Myocyte (in vitro differentiated cells): ENCODE results near the gene CD99L2. TPM values are rescaled to one million over a fixed set of nuclear protein-coding genes. Genes with fewer than 3 reads are reported as not detected.
A peak's percentile ranks its signal among the peaks of the same experiment; 100 is the strongest.

ENCODE experiments used
- DNase-seq: peaks from one replicate; pipeline ENCODE4 v3.0.0-alpha.2; 2012; ENCODE audit warnings: low read depth
- total RNA-seq: library from RNA; depleted of rRNA; stranded (reverse); fragments of >200 nt; gene quantifications from 2 replicates; pipeline ENCODE4 v1.2.3, GENCODE V29; 2014

CD99L2 gene
- total RNA-seq, 1 donor from 2014 or later, result 50.5 TPM

DNA sequence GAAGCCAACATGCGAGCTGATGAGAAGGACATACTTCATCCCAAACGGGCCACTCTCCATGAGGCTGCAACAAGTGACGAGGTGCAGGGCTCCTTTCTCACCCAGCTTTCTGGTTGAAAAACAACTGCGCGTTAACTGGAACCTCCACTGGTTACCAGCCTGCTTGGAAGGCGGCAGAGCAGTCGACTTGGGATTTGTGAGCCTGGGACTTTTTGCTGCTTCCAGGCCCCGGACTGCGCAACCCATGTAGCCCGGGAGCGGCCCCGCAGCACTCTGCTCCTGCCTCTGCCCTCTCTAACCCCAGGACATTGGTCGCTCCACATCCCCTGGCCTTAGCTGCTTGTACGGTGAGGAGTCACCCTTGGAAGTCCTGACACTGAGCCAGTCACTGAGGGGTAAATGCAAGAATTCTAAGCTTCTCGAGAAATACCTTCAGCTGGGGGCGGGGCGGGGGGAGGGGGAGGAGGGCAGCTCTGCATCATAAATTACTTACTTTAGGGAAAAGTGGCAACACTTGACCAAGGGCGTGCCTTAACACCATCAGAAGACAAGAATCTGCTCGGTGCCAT, 132.6 kb downstream of the CD99L2 start:
- DNase-seq, result no peak

DNA sequence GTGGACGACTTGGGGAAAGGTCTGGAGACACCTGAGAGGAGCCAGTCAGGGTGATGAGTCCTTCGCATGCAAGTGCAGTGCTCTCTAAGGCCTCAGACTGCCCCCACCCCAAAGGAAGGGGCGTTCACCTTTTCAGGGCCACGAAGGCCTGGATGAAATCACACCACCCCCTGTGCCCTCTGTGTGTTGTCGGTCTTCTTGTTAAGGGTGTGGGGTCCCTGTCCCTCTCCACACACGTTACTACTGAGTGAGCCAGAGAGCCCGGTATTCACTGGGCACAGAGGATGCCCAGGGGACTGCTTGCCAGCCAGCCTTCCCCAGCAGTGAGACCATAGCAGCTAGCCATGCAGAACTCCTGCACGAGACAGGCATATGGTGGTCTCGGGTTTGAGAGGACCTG, 133.2 kb downstream of the CD99L2 start:
- no peak for DNase-seq

DNA sequence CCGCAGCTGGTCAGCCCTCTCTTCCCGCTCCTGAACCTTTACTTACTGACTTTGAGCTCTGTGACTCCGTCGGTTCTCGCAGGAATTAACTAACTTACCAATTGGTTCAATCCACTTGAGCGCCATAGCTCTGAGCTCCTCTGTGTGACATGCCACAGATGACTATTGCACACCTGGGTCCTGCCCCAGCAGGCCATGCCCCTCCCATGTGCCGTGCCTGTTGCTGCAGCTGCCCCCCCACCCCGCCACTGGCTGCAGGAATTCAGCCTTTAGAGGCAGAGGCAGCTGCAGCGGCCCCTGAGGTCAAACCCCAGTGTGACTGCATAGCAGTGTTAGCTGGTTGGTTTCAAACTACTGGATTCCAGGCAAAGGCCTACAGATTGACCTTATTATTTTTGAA, 134.7 kb downstream of the CD99L2 start:
- peak; percentile 37 for DNase-seq

- DNase-seq, result no peak
Measured at GRCh38 chrX:150763303-150763797, 135.1 kb downstream of the CD99L2 start.

DNA sequence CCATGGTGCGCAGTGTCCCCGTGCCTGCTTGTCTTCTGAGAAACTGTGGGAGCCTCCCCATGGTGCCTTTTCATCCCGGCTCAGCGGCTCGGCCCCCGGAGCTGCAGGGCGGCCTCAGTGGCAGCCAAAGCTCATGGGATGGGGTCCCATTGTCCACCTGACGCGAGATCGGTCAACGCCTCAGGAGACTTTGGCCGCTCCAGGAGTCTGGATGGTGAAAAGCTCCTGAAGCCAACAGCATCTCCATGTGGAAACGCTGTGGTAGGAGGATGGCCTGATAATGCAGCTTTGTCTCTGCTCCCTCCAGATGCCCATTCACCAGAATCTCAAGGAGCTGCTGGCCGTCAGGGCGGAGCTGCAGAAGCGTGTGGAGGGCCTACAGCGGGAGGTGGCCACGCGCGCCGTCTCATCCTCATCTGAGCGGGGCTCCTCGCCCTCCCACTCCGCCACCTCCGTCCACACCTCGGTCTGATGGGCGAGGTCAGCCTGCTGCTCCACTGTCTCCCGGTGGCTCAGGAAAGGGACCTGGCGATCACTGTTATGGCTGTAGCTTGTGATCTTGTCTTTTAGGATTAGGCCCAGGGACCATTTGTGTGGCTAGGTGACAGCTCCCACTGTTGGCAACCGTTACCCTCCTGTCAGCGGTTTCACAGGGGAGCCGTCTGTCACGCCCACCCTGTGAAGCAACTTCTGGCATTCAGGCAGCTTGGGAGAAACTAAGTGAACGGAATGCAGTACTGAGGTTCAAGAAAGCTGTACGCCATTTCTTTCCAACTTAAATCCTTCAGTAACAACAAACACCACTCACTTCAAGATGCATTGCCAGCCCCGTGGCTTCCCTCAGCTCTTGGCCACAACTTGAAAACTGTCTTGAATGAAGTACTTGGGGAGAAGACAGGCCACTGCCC, 136.0 kb downstream of the CD99L2 start:
- no peak for DNase-seq

DNA sequence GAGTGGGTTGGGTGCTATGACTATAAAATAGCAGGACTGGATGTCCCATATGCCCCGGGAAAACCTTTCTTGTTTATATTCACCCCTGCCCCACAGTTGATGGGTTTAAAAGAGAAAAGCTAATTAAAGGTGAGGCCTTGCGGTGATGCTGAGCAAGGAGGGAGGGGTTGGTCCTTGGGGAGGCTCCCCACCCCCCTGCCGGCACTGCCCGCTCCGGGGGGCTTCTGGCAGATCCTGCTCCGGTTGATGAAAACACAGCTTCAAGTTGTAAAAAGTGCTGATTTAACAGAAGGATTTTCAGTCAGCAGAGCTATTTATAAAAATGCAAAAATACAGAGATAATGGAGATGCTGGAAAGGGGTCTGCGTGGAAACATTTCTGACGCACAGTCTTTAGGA, 136.7 kb downstream of the CD99L2 start:
- no peak for DNase-seq

DNA sequence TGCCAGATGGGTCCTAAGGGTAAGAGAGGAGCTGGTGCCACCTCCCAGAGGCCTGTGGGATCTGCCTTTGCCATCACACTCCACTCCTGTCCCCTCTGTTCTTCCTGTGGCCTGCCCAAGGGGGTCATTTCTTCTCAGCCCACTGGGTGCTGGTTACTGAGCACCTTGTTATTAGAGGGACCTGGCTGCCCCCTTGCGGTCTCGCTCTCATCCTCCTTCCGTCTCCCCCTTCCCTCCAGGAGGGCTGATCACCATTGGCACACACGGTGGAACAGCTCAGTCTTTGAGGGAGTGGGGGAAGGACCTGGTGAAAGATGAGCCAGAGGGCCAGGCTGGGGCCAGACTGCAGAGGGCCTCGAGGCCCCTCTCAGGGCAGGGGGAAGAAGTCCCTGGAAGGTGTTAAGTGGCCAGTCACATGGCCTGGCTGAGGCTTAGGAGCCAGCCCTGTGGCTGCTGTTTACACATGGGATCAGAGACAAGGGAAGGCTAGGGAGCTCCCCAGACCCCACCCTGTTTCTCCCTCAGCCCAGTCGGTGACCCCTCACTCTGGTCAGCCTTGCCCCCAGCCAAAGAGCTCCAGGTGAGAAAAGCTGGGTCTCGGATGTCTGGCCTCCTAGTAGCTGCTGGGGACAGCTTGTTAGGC, 137.2 kb downstream of the CD99L2 start:
- no peak for DNase-seq

- no peak for DNase-seq
Measured at GRCh38 chrX:150759568-150760416, 138.7 kb downstream of the CD99L2 start.

DNA sequence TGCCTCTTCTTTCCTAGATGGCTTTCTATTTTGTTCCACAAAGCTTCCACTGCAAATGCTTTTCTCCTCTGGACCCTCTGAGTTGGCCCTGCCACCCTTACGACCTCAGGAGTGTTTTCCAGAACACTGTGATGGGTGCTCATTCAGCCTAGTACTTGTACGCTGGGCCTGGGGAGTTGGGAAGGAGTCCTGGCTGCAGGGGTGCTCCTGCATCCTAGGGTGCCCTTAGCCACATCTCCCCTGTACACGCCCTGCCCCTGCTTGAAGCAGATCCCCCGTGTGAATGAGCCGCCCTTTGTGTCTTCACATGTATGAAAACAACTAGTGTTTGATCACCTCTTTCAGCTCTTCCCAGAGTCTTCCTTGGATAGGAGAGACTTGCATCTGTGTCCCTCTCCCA, 141.1 kb downstream of the CD99L2 start:
- no peak for DNase-seq

- no peak for DNase-seq
Measured at GRCh38 chrX:150753968-150754367, 144.5 kb downstream of the CD99L2 start.

DNA sequence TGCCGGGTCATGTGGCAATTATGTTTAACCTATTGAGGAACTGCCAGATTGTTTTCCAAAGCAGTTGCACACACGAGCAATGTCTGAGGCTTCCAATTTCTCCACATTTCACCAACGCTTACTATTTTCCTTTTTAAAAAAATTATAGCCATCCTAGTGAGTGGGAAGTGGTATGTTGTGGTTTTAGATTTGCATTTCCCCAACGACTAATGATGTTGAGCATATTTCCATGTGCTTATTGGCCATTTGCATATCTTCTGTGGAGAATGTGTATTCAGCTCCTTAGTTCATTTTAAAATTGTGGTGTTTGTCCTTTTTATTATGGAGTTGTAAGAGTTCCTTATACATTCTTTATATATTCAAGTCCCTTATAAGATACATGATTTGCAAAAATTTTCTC, 145.1 kb downstream of the CD99L2 start:
- no peak for DNase-seq

DNA sequence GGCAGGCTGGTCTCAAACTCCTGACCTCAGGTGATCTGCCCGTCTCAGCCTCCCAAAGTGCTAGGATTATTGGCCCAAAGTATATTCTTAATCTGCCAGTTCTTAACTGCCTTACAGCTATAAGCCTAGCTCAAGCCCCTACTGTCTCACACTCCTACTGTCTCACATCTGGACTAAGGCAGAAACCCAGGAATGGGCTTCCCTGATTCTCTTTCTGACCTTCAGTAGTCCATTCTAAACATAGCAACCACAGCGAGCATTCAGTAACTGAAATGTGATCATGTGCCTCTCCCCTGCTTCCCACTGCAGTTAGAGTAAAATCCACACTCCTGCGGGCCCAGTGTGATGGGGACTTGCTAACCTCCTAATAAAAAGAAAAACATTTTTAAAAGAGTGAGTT, 146.3 kb downstream of the CD99L2 start:
- no peak for DNase-seq

- DNase-seq, result no peak
Measured at GRCh38 chrX:150736475-150736874, 162.0 kb downstream of the CD99L2 start.

GRCh38 chrX:150731795-150732194, 166.7 kb downstream of the CD99L2 start:
- DNase-seq, result peak; percentile 92

- DNase-seq, result peak; percentile 26
Measured at GRCh38 chrX:150730719-150731118, 167.7 kb downstream of the CD99L2 start.

GRCh38 chrX:150729956-150730355, 168.5 kb downstream of the CD99L2 start:
- no peak for DNase-seq

- no peak for DNase-seq
Measured at GRCh38 chrX:150719621-150720020, 178.8 kb downstream of the CD99L2 start.
